Sigmoid colon (tissue), 4 donors: ENCODE measurements around the gene LNPEP.

ENCODE experiments used
- EP300 ChIP-seq, 4 donors: sonication (generic); formaldehyde crosslinking; IDR thresholded peaks; one replicate each; pipeline ENCODE4 v1.6.1; 2017; ENCODE audit warnings: antibody characterized with exemption in 4 of 4
- POLR2A ChIP-seq, 2 donors: fragments of 450-650 bp; IDR thresholded peaks; one replicate each; pipeline ENCODE4 v1.6.1; 2016; ENCODE audit warnings: antibody characterized with exemption in 2 of 2, mild to moderate bottlenecking in 2 of 2, moderate library complexity in 2 of 2

DNA sequence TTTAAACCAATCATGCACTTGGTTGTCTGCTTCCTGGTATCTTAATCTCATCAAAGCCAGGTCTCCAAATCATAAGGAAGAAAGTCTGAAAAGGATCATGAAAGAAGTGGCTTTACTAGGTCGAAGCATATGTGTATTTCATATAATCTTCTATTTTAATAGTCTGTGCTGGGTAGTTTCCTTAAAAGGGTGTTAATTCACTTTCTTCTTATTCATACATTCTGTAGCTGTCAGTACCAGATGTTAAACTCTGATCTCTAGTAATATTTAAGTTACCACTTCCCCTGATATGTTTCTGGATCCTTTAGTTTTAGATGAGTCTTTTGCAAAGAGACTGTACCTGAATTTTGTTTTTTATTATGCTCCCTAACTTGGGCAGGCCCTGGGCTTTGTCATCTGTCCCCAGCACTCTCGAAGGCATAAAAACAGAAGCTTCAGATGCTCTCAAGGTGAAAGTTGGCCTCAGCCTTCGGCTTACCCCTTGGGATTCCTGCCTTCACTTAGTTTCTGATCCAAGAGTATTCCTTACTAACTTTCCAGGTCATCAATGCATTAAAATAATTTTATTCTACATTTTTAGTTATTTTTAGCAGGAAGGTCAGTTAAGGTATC, 15.0 kb upstream of the LNPEP start:
- TF ChIP-seq EP300 (IDR thresholded peaks at IDR 0.05) = no peak
- TF ChIP-seq POLR2A (IDR thresholded peaks at IDR 0.05) = no peak
